Measurements from ENCODE around the gene NFAT5. TPM values are rescaled to one million over a fixed set of nuclear protein-coding genes. Genes with fewer than 3 reads are reported as not detected.

NFAT5 gene
- total and polyA plus RNA-seq, 9 of the 15 experiments (the other 6 are each of a cell fraction or from before 2014, with no cell fraction given), result 0.78 to 20.5 (median 12.4) TPM

DNA sequence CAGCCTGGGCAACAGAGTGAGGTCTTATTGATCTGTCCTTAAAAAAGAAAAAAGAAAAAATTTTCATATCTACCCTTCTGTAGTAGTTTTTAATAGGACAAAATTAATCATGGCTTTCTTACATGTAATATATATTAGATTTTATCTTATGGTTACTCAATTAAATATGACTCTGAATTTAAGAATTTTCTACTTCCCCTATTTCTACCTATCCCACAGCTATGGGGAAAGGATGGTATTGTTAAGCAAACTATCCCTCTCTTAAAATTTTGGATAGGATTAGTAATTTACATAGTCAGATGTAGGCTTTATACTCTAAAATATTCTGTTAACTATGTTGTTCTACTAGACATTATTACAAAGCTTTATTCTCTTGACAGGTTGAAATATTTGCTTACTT is 98.1 kb downstream of the NFAT5 start:
- no peaks in the 10 kb centered on the region for H3K79me2 ChIP-seq (ENCODE audit: control insufficient read depth, insufficient read depth, low read length)
- no peak overlapping the region for H3K4me3 ChIP-seq
- CTCF ChIA-PET (ENCODE audit: low intra/inter-chr PET ratio), result no interaction called here
- H2AFZ ChIP-seq (ENCODE audit: low read depth, low read length), result no peak overlapping the region
- in situ Hi-C loops (cut with MboI), result no loop called here
- no peaks in the 10 kb centered on the region for H3K9me1 ChIP-seq (ENCODE audit: control insufficient read depth, insufficient read depth, low read length)
- H3K27ac ChIP-seq (ENCODE audit: extremely low read depth, low read depth, low read length), result no peak overlapping the region
- no peak overlapping the region for H3K4me2 ChIP-seq (ENCODE audit: insufficient read depth, low read length)
- intact Hi-C loops (cut with micrococcal nuclease), result no loop called here
- no peak overlapping the region for H3K9ac ChIP-seq (ENCODE audit: insufficient read depth in 1 of 2, low read depth in 2 of 2, low read length in 2 of 2)
- TF ChIP-seq U2AF2 (optimal IDR thresholded peaks at IDR 0.05; ENCODE audit: low read depth, low read length) (no peak), HOXB6 (CRISPR knock-in tag; IDR thresholded peaks at IDR 0.05; ENCODE audit: borderline replicate concordance) (no peak), TAF7 (tag; IDR thresholded peaks at IDR 0.05) (no peak), KLF1 (tag; IDR thresholded peaks at IDR 0.05) (no peak), ZNF232 (CRISPR knock-in tag; IDR thresholded peaks at IDR 0.05) (no peak), ZNF589 (CRISPR knock-in tag; IDR thresholded peaks at IDR 0.05; ENCODE audit: low read depth) (no peak), HNRNPL (IDR thresholded peaks at IDR 0.05; ENCODE audit: low read depth, low read length) (no peak), SIRT6 (IDR thresholded peaks at IDR 0.05; ENCODE audit: low read depth, low read length) (no peak), ZEB2 (IDR thresholded peaks at IDR 0.05) (no peak), KDM1A (IDR thresholded peaks at IDR 0.05) (no peak), BRD4 (IDR thresholded peaks at IDR 0.05) (no peak), ELF1 (tag; IDR thresholded peaks at IDR 0.05) (no peak)
- TF ChIP-seq, protein P1, sequence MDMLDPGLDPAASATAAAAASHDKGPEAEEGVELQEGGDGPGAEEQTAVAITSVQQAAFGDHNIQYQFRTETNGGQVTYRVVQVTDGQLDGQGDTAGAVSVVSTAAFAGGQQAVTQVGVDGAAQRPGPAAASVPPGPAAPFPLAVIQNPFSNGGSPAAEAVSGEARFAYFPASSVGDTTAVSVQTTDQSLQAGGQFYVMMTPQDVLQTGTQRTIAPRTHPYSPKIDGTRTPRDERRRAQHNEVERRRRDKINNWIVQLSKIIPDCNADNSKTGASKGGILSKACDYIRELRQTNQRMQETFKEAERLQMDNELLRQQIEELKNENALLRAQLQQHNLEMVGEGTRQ (CRISPR knock-in tag; IDR thresholded peaks at IDR 0.05), result no peak
- TF ChIP-seq, protein P2, sequence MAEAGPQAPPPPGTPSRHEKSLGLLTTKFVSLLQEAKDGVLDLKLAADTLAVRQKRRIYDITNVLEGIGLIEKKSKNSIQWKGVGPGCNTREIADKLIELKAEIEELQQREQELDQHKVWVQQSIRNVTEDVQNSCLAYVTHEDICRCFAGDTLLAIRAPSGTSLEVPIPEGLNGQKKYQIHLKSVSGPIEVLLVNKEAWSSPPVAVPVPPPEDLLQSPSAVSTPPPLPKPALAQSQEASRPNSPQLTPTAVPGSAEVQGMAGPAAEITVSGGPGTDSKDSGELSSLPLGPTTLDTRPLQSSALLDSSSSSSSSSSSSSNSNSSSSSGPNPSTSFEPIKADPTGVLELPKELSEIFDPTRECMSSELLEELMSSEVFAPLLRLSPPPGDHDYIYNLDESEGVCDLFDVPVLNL (CRISPR knock-in tag; IDR thresholded peaks at IDR 0.05; ENCODE audit: low read depth), result no peak
- TF ChIP-seq, protein P3, sequence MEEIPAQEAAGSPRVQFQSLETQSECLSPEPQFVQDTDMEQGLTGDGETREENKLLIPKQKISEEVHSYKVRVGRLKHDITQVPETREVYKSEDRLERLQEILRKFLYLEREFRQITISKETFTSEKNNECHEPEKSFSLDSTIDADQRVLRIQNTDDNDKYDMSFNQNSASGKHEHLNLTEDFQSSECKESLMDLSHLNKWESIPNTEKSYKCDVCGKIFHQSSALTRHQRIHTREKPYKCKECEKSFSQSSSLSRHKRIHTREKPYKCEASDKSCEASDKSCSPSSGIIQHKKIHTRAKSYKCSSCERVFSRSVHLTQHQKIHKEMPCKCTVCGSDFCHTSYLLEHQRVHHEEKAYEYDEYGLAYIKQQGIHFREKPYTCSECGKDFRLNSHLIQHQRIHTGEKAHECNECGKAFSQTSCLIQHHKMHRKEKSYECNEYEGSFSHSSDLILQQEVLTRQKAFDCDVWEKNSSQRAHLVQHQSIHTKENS (CRISPR knock-in tag; IDR thresholded peaks at IDR 0.05), result no peak
- TF ChIP-seq, protein P4, sequence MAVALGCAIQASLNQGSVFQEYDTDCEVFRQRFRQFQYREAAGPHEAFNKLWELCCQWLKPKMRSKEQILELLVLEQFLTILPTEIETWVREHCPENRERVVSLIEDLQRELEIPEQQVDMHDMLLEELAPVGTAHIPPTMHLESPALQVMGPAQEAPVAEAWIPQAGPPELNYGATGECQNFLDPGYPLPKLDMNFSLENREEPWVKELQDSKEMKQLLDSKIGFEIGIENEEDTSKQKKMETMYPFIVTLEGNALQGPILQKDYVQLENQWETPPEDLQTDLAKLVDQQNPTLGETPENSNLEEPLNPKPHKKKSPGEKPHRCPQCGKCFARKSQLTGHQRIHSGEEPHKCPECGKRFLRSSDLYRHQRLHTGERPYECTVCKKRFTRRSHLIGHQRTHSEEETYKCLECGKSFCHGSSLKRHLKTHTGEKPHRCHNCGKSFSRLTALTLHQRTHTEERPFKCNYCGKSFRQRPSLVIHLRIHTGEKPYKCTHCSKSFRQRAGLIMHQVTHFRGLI (CRISPR knock-in tag; IDR thresholded peaks at IDR 0.05), result no peak
- FAIRE-seq (no peak), ATAC-seq (no peak), DNase-seq (ENCODE audit: extremely low read depth in 1 of 4, low spot score in 3 of 4) (no peak)
- no peaks in the 10 kb centered on the region for H3K9me3 ChIP-seq (replicated peaks; ENCODE audit: control insufficient read depth, insufficient read depth, low read depth, low read length)
- POLR2A ChIA-PET, result interaction anchor here (0.7 kb wide), 1 partner anchor 12 kb away, joined by 3 read pairs; no protein-coding TSS in a partner anchor
- no TSS peak for BruUV-seq (replicated peaks)
- H4K20me1 ChIP-seq (replicated peaks; ENCODE audit: control insufficient read depth, insufficient read depth, low read length), result no peaks in the 10 kb centered on the region
- peaks cover 37% of the 10 kb centered on the region for H3K36me3 ChIP-seq (ENCODE audit: control insufficient read depth, insufficient read depth, low read length)
- no peaks in the 10 kb centered on the region for H3K4me1 ChIP-seq (replicated peaks in 1 of 2; ENCODE audit: control insufficient read depth in 2 of 2, insufficient read depth in 2 of 2, low read length in 2 of 2)
- H3K27me3 ChIP-seq (ENCODE audit: control insufficient read depth in 2 of 2, insufficient read depth in 2 of 2, low read length in 2 of 2), result no peaks in the 10 kb centered on the region

Data from K562 (cell line).